GM23248 (cell line): ENCODE measurements around the gene KNSTRN.

Experiments
- EZH2 ChIP-seq: fragments of 200-600 bp; sonication (generic); IDR thresholded peaks from 2 replicates; pipeline ENCODE4 v1.6.1; 2018; ENCODE audit warnings: antibody characterized with exemption, mild to moderate bottlenecking; ENCODE audit not compliant: insufficient read depth, poor library complexity, severe bottlenecking
- EZH2phosphoT487 ChIP-seq: fragments of 200-600 bp; sonication (generic); IDR thresholded peaks from 2 replicates; pipeline ENCODE4 v1.6.1; 2018; ENCODE audit warnings: antibody characterized with exemption, moderate library complexity, mild to moderate bottlenecking, low read depth; ENCODE audit not compliant: insufficient read depth

DNA sequence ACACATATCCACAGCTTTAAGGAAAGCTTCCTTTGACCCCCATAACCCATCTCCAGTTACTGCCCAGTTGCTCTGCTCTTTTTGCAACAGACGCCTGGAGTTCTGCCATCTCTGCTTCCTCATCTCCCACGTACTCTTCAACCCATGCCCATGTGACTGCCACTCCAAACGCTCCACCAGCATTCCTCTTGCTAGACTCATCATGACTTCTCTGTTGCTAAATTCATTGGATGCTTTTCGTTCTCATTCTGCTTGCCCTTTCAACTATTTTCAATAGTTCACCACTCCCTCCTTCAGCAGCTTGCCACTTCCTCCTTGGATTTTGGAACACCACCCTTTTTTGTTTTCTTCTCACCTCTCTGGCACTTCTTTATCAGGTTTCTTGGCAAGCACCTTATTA is 2.7 kb upstream of the KNSTRN start:
- TF ChIP-seq EZH2 (no peak), EZH2phosphoT487 (no peak)
